Non-pigmented ciliary epithelial cell (primary cell): ENCODE measurements around the gene CCL19.

Experiments
- DNase-seq: peaks from one replicate; pipeline ENCODE4 v3.0.0-alpha.2; 2010; ENCODE audit warnings: low read depth

The CCL19 gene

GRCh38 chr9:34662526-34663302 is 28.4 kb downstream of the CCL19 start, which contains the start of gene CCL27:
Gene CCL27 (minus strand): TSS chr9:34662657. CDS start chr9:34662633, 24 bp downstream.
- no peak for DNase-seq

GRCh38 chr9:34659592-34660253 is 31.4 kb downstream of the CCL19 start:
- no peak for DNase-seq

GRCh38 chr9:34658461-34658860 is 32.6 kb downstream of the CCL19 start:
- no peak for DNase-seq

GRCh38 chr9:34656992-34657391 is 34.1 kb downstream of the CCL19 start:
- DNase-seq, result no peak

GRCh38 chr9:34655394-34655793 is 35.7 kb downstream of the CCL19 start:
- no peak for DNase-seq

- DNase-seq, result no peak
Observed at GRCh38 chr9:34654323-34655051, 36.6 kb downstream of the CCL19 start.

GRCh38 chr9:34653151-34654072 is 37.7 kb downstream of the CCL19 start:
- DNase-seq, result no peak

- no peak for DNase-seq
Observed at GRCh38 chr9:34652602-34653000, 38.5 kb downstream of the CCL19 start.

GRCh38 chr9:34651876-34652601 is 39.0 kb downstream of the CCL19 start, which contains the start of gene IL11RA:
Gene IL11RA (plus strand): TSS chr9:34652185. CDS start chr9:34655218, 3,033 bp downstream.
- no peak for DNase-seq

- no peak for DNase-seq
Observed at GRCh38 chr9:34651321-34651720, 39.8 kb downstream of the CCL19 start.

- DNase-seq, result no peak
Observed at GRCh38 chr9:34650816-34651215, 40.3 kb downstream of the CCL19 start.

- no peak for DNase-seq
Observed at GRCh38 chr9:34648673-34649072, 42.4 kb downstream of the CCL19 start.

- DNase-seq, result no peak
Observed at GRCh38 chr9:34647651-34648050, 43.4 kb downstream of the CCL19 start.

- DNase-seq, result no peak
Observed at GRCh38 chr9:34647084-34647403, 44.0 kb downstream of the CCL19 start.

- DNase-seq, result peak; percentile 46
Observed at GRCh38 chr9:34646211-34647083, 44.6 kb downstream of the CCL19 start, which contains the start of gene GALT. Gene GALT (plus strand): TSS chr9:34646675. CDS start chr9:34646705, 30 bp downstream.

- no peak for DNase-seq
Observed at GRCh38 chr9:34644766-34645314, 46.2 kb downstream of the CCL19 start.

GRCh38 chr9:34642679-34643078 is 48.4 kb downstream of the CCL19 start:
- no peak for DNase-seq
